GM10266 (cell line): ENCODE data around the gene IRF5.
A peak's percentile ranks its signal among the peaks of the same experiment; 100 is the strongest.

Experiments
- DNase-seq: peaks from one replicate; pipeline ENCODE4 v3.0.0; 2012; ENCODE audit errors: extremely low spot score
- TF ChIP-seq, protein P1 (sequence below): IDR thresholded peaks from 2 replicates; pipeline ENCODE4 v1.5.1; 2012; ENCODE audit warnings: mild to moderate bottlenecking, low read depth; ENCODE audit not compliant: control insufficient read depth, insufficient read depth; ENCODE audit errors: missing control alignments

IRF5 gene

GRCh38 chr7:128932862-128933179 lies 4.9 kb upstream of the IRF5 start:
- no peak for DNase-seq
- TF ChIP-seq, protein P1, sequence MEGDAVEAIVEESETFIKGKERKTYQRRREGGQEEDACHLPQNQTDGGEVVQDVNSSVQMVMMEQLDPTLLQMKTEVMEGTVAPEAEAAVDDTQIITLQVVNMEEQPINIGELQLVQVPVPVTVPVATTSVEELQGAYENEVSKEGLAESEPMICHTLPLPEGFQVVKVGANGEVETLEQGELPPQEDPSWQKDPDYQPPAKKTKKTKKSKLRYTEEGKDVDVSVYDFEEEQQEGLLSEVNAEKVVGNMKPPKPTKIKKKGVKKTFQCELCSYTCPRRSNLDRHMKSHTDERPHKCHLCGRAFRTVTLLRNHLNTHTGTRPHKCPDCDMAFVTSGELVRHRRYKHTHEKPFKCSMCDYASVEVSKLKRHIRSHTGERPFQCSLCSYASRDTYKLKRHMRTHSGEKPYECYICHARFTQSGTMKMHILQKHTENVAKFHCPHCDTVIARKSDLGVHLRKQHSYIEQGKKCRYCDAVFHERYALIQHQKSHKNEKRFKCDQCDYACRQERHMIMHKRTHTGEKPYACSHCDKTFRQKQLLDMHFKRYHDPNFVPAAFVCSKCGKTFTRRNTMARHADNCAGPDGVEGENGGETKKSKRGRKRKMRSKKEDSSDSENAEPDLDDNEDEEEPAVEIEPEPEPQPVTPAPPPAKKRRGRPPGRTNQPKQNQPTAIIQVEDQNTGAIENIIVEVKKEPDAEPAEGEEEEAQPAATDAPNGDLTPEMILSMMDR: no peak

DNA sequence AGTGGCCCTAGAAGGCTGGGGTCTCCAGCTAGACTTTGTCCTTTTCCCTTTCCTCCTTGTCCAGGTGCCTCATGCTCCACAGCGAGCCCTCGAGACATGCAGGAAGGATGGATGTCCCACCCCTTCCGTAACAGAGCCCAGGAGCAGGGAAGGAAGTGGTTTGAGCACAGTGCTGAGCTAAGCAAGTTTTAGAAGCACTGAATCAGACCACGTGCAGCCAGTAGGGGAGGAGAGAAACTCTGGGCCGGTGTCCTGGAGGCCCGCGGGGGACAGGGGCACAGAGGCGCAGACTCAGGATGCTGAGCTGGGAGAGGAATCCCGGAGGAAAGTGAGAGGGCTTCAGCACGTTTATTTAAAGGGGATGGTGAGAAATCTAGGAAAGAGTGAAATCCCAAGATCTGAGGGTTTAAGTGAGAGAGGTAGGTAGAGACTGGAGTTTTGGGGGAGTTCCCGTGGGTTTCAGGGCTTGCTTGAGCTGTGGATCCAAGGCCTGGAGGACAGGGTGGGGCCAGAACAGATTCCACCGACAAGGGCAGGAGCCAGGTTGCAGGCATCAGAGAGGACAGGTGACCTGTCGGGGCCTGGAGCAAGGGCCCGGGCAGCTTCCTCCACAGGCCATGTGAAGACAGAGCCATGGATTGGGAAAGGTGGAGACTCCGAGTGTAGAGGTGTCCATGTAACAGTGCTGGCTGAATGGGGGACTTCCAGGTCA lies 4.4 kb upstream of the IRF5 start:
- TF ChIP-seq, protein P1: no peak
- DNase-seq: peak; percentile 72

DNA sequence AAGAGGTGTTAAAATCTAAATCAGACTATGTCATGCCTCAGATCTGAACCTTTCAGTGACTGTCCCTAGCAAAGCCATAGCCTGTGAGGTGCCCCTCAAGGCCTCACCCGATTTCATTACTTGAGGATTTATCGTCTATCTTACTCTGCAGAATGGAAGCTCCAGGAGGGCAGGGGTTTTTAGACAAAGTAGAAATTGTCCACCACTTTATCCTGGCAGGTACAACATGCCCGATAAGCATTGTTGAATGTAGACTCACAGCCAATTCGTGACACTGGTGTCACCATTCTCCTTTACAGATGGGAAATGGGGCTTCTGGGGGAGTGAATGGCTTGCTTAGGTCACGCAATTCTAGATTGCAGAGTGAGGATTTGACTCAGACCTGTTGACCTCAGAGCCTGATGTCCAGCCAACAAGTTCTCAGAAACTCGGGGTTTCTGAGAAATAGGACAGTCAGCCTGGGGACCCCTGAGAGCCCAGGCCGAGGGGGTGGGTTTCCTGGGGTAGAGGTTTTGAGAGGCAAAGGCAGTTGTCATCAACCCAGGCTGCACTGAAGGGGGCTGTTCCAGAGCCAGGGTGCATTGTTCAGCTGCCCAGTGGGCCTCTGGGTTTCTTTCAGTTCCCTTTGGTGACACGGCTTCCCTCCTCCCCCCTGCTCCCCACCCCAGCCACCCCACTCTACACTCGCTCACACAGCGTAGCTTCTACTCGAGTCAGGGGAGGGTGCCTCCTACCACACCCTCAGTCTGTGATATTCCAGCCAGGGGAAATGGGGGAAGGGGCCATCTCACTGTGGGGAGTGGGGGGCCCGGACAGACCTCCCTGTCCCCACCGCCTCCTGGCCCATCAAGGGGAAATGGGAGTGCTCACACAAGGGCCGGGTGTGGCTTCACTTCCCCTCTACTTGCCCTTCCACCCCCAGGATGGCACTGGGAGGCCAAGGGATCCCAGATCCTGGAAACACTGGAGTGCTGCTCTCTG lies 3.1 kb upstream of the IRF5 start:
- DNase-seq: peak; percentile 80
- TF ChIP-seq, protein P1: no peak

GRCh38 chr7:128935342-128935730 lies 2.4 kb upstream of the IRF5 start:
- no peak for DNase-seq
- TF ChIP-seq, protein P1: no peak

- no peak for DNase-seq
- TF ChIP-seq, protein P1: no peak
Measured at GRCh38 chr7:128936798-128937197, 929 bp upstream of the IRF5 start.

DNA sequence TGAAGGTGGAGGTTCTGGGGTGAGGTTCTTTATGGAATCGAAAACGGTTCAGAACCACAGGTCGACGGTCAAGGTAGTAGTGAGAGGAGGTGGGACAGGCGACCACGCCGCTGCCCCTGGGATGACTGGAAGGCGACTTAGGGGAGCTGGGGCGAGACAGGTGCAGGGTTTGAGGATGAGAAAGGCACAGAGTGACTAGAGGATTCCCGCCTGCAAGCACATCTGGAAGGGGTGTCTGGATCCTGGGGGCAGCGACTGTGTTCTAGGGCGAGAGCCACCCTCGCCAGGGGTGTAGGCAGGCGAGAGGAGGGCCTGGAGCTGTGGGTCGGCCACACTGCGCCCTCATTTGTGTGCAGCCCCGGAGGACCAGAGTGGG lies 468 bp upstream of the IRF5 start:
- TF ChIP-seq, protein P1: no peak
- DNase-seq: no peak
